HEK293 (cell line): ENCODE measurements around the gene ATF2.

ENCODE experiments used
- CTCF ChIA-PET: fragments of 350-600 bp; formaldehyde crosslinking; extraction: SDS; loops from one replicate; lab custom pipeline; 2021; ENCODE audit warnings: antibody characterized with exemption; lab: Yijun Ruan, JAX
- POLR2A ChIA-PET: fragments of 300-600 bp; formaldehyde crosslinking; extraction: SDS; loops from one replicate; lab custom pipeline; 2020; ENCODE audit warnings: antibody characterized with exemption, inconsistent platforms; lab: Yijun Ruan, JAX
- H3K27ac ChIP-seq: fragments of 200-500 bp; sonication (Bioruptor generic); 2 replicates; pipeline ENCODE4 v1.5.1; 2014; ENCODE audit warnings: low read depth, low read length, control low read depth, inconsistent platforms; ENCODE audit errors: extremely low read depth
- H3K36me3 ChIP-seq, 2 experiments: fragments of 200-500 bp in 1 of 2; sonication (Bioruptor generic) in 1 of 2; 1 replicate in 1 of 2; 2 replicates in 1 of 2; pipeline ENCODE4 v1.5.1; 2014 to 2017; ENCODE audit warnings: inconsistent platforms in 2 of 2, low read length in 2 of 2; ENCODE audit not compliant: control insufficient read depth in 2 of 2, insufficient read depth in 1 of 2
- H3K4me1 ChIP-seq: fragments of 200-500 bp; sonication (Bioruptor generic); 2 replicates; pipeline ENCODE4 v1.5.1; 2014; ENCODE audit warnings: mild to moderate bottlenecking, low read length, inconsistent platforms; ENCODE audit not compliant: control insufficient read depth, insufficient read depth
- H3K4me3 ChIP-seq: 2 replicates; pipeline ENCODE4 v1.5.1; 2011; ENCODE audit warnings: low read depth, mild to moderate bottlenecking, control low read depth, low read length, moderate library complexity
- H3K9me3 ChIP-seq: fragments of 200-500 bp; sonication (Bioruptor generic); 2 replicates; pipeline ENCODE4 v1.5.1; 2014; ENCODE audit warnings: low read depth, low read length, inconsistent platforms; ENCODE audit not compliant: control insufficient read depth, insufficient read depth
- BCL11A ChIP-seq: fragments of 450-650 bp; formaldehyde crosslinking; IDR thresholded peaks from 2 replicates; pipeline ENCODE4 v1.5.1; 2016; ENCODE audit warnings: low read depth, missing biosample characterization, missing genetic modification characterization
- FEZF1 ChIP-seq: fragments of 450-650 bp; formaldehyde crosslinking; IDR thresholded peaks from 2 replicates; pipeline ENCODE4 v1.5.1; 2016; ENCODE audit warnings: missing biosample characterization, missing genetic modification characterization
- HOXC10 ChIP-seq: sonication (generic); formaldehyde crosslinking; IDR thresholded peaks from 2 replicates; pipeline ENCODE4 v1.8.1; 2023; ENCODE audit warnings: mild to moderate bottlenecking, missing genetic modification reagents
- OVOL3 ChIP-seq: fragments of 450-650 bp; formaldehyde crosslinking; IDR thresholded peaks from 2 replicates; pipeline ENCODE4 v1.5.1; 2016; ENCODE audit warnings: missing biosample characterization, missing genetic modification characterization
- REPIN1 ChIP-seq: fragments of 450-650 bp; formaldehyde crosslinking; IDR thresholded peaks from 2 replicates; pipeline ENCODE4 v1.5.1; 2017; ENCODE audit warnings: missing biosample characterization, missing genetic modification characterization, low read depth
- SP2 ChIP-seq: fragments of 450-650 bp; formaldehyde crosslinking; IDR thresholded peaks from 2 replicates; pipeline ENCODE4 v1.5.1; 2016; ENCODE audit warnings: missing biosample characterization, missing genetic modification characterization
- ZBTB20 ChIP-seq: fragments of 450-650 bp; formaldehyde crosslinking; IDR thresholded peaks from 2 replicates; pipeline ENCODE4 v1.5.1; 2016; ENCODE audit warnings: missing biosample characterization, missing genetic modification characterization
- ZFP3 ChIP-seq: fragments of 450-650 bp; formaldehyde crosslinking; IDR thresholded peaks from 2 replicates; pipeline ENCODE4 v1.5.1; 2016; ENCODE audit warnings: low read depth, missing biosample characterization, missing genetic modification characterization
- ZNF114 ChIP-seq: fragments of 450-650 bp; formaldehyde crosslinking; IDR thresholded peaks from 2 replicates; pipeline ENCODE4 v1.5.0; 2017; ENCODE audit warnings: missing biosample characterization, missing genetic modification characterization
- ZNF16 ChIP-seq: fragments of 450-650 bp; formaldehyde crosslinking; IDR thresholded peaks from 2 replicates; pipeline ENCODE4 v1.5.1; 2016; ENCODE audit warnings: low read depth, missing biosample characterization, missing genetic modification characterization
- ZNF19 ChIP-seq: fragments of 450-650 bp; formaldehyde crosslinking; IDR thresholded peaks from 2 replicates; pipeline ENCODE4; 2016; ENCODE audit warnings: missing biosample characterization, missing genetic modification characterization, low read depth
- ZNF274 ChIP-seq, 2 experiments: fragments of 200-500 bp in 1 of 2; fragments of 450-650 bp in 1 of 2; sonication (Bioruptor generic) in 1 of 2; formaldehyde crosslinking in 1 of 2; IDR thresholded peaks; 2 replicates each; pipeline versions ENCODE4 v1.5.1 to v1.6.1; 2014 to 2016; ENCODE audit warnings: borderline replicate concordance in 1 of 2, inconsistent platforms in 1 of 2, low read length in 1 of 2, missing biosample characterization in 1 of 2, missing genetic modification characterization in 1 of 2
- ZNF311 ChIP-seq: fragments of 450-650 bp; formaldehyde crosslinking; IDR thresholded peaks from 2 replicates; pipeline ENCODE4 v1.5.1; 2017; ENCODE audit warnings: missing biosample characterization, missing genetic modification characterization, borderline replicate concordance
- ZNF37A ChIP-seq: fragments of 450-650 bp; IDR thresholded peaks from 2 replicates; pipeline ENCODE4 v1.5.1; 2018; ENCODE audit warnings: missing biosample characterization, missing genetic modification characterization
- ZNF426 ChIP-seq: fragments of 450-650 bp; formaldehyde crosslinking; IDR thresholded peaks from 2 replicates; pipeline ENCODE4 v1.5.1; 2017; ENCODE audit warnings: missing biosample characterization, missing genetic modification characterization, mild to moderate bottlenecking, inconsistent platforms, moderate library complexity
- ZNF510 ChIP-seq: fragments of 450-650 bp; formaldehyde crosslinking; IDR thresholded peaks from 2 replicates; pipeline ENCODE4 v1.5.1; 2018; ENCODE audit warnings: mild to moderate bottlenecking, missing genetic modification characterization, missing biosample characterization; ENCODE audit not compliant: insufficient replicate concordance
- ZNF704 ChIP-seq: fragments of 450-650 bp; formaldehyde crosslinking; IDR thresholded peaks from 2 replicates; pipeline ENCODE4 v1.5.1; 2016; ENCODE audit warnings: missing biosample characterization, missing genetic modification characterization
- ZNF707 ChIP-seq: fragments of 450-650 bp; formaldehyde crosslinking; IDR thresholded peaks from 2 replicates; pipeline ENCODE4 v1.5.1; 2016; ENCODE audit warnings: missing biosample characterization, missing genetic modification characterization
- ZNF830 ChIP-seq: fragments of 450-650 bp; IDR thresholded peaks from 2 replicates; pipeline ENCODE4 v1.5.0; 2018; ENCODE audit warnings: missing biosample characterization, missing genetic modification characterization, low read depth, mild to moderate bottlenecking, moderate library complexity
- ZSCAN16 ChIP-seq: fragments of 450-650 bp; formaldehyde crosslinking; IDR thresholded peaks from 2 replicates; pipeline ENCODE4 v1.5.1; 2016; ENCODE audit warnings: missing biosample characterization, missing genetic modification characterization

ATF2 gene

GRCh38 chr2:175166216-175166824 is 1.7 kb downstream of the ATF2 start:
- POLR2A ChIA-PET, result no interaction called here
- H3K27ac ChIP-seq, result no peak overlapping the region
- CTCF ChIA-PET, result interaction anchor here (0.7 to 1.2 kb wide), 3 partner anchors 18 to 395 kb away, joined by 3 to 4 read pairs (median 4); no protein-coding TSS in a partner anchor
- H3K4me3 ChIP-seq, result peak overlapping the region; percentile 77
- TF ChIP-seq ZFP3 (tag by site-specific recombination), result no peak
- no peak for TF ChIP-seq ZNF16 (tag by site-specific recombination)
- no peak for TF ChIP-seq OVOL3 (tag by site-specific recombination)
- TF ChIP-seq ZNF830 (tag by site-specific recombination), result no peak
- TF ChIP-seq ZBTB20, result 0 out of 2 replicates have a peak, but pooled peaks have one; percentile 30
- no peaks in the 10 kb centered on the region for H3K4me1 ChIP-seq
- H3K36me3 ChIP-seq, result no peaks in the 10 kb centered on the region
- no peaks in the 10 kb centered on the region for H3K9me3 ChIP-seq

GRCh38 chr2:175164235-175164634 is 3.8 kb downstream of the ATF2 start:
- no peaks in the 10 kb centered on the region for H3K4me1 ChIP-seq
- H3K9me3 ChIP-seq, result no peaks in the 10 kb centered on the region
- no peak overlapping the region for H3K27ac ChIP-seq
- CTCF ChIA-PET, result no interaction called here
- POLR2A ChIA-PET, result no interaction called here
- H3K4me3 ChIP-seq, result no peak overlapping the region
- no peaks in the 10 kb centered on the region; a peak in 1 of 3 replicates for H3K36me3 ChIP-seq
- TF ChIP-seq ZNF114 (tag by site-specific recombination) (no peak), ZNF704 (no peak), ZNF707 (no peak), ZNF19 (tag by site-specific recombination) (no peak), ZNF311 (no peak), ZNF510 (tag by site-specific recombination) (no peak), ZNF274 (IDR thresholded peaks at IDR 0.05; ENCODE audit: low read length) (no peak), ZNF274 (tag by site-specific recombination; IDR thresholded peaks at IDR 0.05; ENCODE audit: borderline replicate concordance) (no peak), ZNF16 (tag by site-specific recombination) (no peak), FEZF1 (tag by site-specific recombination) (no peak), REPIN1 (tag by site-specific recombination) (no peak), SP2 (tag by site-specific recombination) (no peak), BCL11A (tag by site-specific recombination) (no peak), ZNF426 (tag by site-specific recombination) (no peak), ZSCAN16 (tag by site-specific recombination) (no peak)

GRCh38 chr2:175158894-175159293 is 9.1 kb downstream of the ATF2 start:
- TF ChIP-seq ZNF37A (tag by site-specific recombination) (no peak), HOXC10 (CRISPR knock-in tag) (no peak), ZFP3 (tag by site-specific recombination) (no peak)
- no peak overlapping the region for H3K4me3 ChIP-seq
- no peak overlapping the region for H3K27ac ChIP-seq
- H3K36me3 ChIP-seq, result peaks cover 0 to 8% of the 10 kb centered on the region in 2 experiments; a peak in 2 of 3 replicates
- ChIA-PET CTCF (no interaction called here), POLR2A (no interaction called here)
- peaks cover 5% of the 10 kb centered on the region; the same call in 1 of the 2 replicates for H3K4me1 ChIP-seq
- no peaks in the 10 kb centered on the region for H3K9me3 ChIP-seq
